Right ventricle myocardium inferior (tissue), 1 donor: ENCODE results near the gene PSMG2. TPM values are rescaled to one million over a fixed set of nuclear protein-coding genes. Genes with fewer than 3 reads are reported as not detected.

Experiments
- total RNA-seq: library from RNA; stranded (reverse); fragmentation: NEBNext Ultra II Directional; extraction: Animal tissue kit (Norgen Biotek cat#: 25700); gene quantifications from one replicate; pipeline ENCODE4 v1.2.1, GENCODE V29; 2021
- donor health status: DM: no; HTN: yes; CAD: no; lungs with severe emphysema.

Gene PSMG2
- total RNA-seq, 1 donor from 2014 or later = 39.8 TPM

Other genes with a start within 250 kb of the PSMG2 start
- 43.7 TPM for gene SPIRE1, start 44.9 kb upstream of the PSMG2 start, total RNA-seq
- gene CEP76, start 319 bp upstream of the PSMG2 start, total RNA-seq = 3.4 TPM
- 11.2 TPM for gene PTPN2, start 181.2 kb downstream of the PSMG2 start, total RNA-seq
- 19.7 TPM for gene SEH1L, start 245.0 kb downstream of the PSMG2 start, total RNA-seq